Testis (tissue), 3 donors: ENCODE measurements around the gene SYNGR1. TPM values are rescaled to one million over a fixed set of nuclear protein-coding genes. Genes with fewer than 3 reads are reported as not detected.

ENCODE experiments used
- DNase-seq: peaks from one replicate; pipeline ENCODE4 v3.0.0-alpha.2; 2019
- H3K27ac ChIP-seq, 2 donors: fragments of 200-600 bp; sonication (generic); one replicate each; pipeline ENCODE4 v1.5.1; 2019
- H3K27me3 ChIP-seq: fragments of 200-600 bp; sonication (generic); one replicate; pipeline ENCODE4 v1.5.1; 2019
- H3K36me3 ChIP-seq: fragments of 200-600 bp; sonication (generic); one replicate; pipeline ENCODE4 v1.5.1; 2017; ENCODE audit warnings: low read depth; ENCODE audit errors: missing control alignments
- H3K4me1 ChIP-seq: fragments of 200-600 bp; sonication (generic); one replicate; pipeline ENCODE4 v1.5.1; 2019
- H3K4me3 ChIP-seq, 2 donors: fragments of 200-600 bp; sonication (generic); one replicate each; pipeline ENCODE4 v1.5.1; 2017 to 2019
- H3K9me3 ChIP-seq: fragments of 200-600 bp; sonication (generic); one replicate; pipeline ENCODE4 v1.5.1; 2017
- POLR2A ChIP-seq: fragments of 450-650 bp; IDR thresholded peaks from one replicate; pipeline ENCODE4 v1.6.1; 2017; ENCODE audit warnings: antibody characterized with exemption, mild to moderate bottlenecking, moderate library complexity
- WGBS, 2 donors: methylation state at CpG; one replicate each; pipeline ENCODE4 v1.1.5; 2018; 5-methylcytosine and 5-hydroxymethylcytosine counted together
- intact Hi-C: fragments of 100-400 bp; cut with DNase I; formaldehyde crosslinking; loops from one replicate; pipeline ENCODE4 v1.15.1; 2023; ENCODE audit warnings: low total_unique reads
- polyA plus RNA-seq: library from polyadenylated mRNA; stranded (reverse); fragments of 350-450 nt; fragmentation: Illumina TruSeq; extraction: RNeasy Lipid Tissue Mini Kit (QIAGEN cat#74804); gene quantifications from one replicate; pipeline ENCODE4 v1.2.3, GENCODE V29; 2014; ENCODE audit warnings: low read depth, low replicate concordance; ENCODE audit not compliant: insufficient read depth
- total RNA-seq, 2 donors: library from RNA; depleted of rRNA; stranded (reverse); fragments of >200 nt; gene quantifications; one replicate each; pipeline ENCODE4 v1.2.3, GENCODE V29; 2016
- TF ChIP-seq, protein P1 (sequence below), 3 experiments: fragments of 450-650 bp in 2 of 3; fragments of 200-600 bp in 1 of 3; sonication (generic) in 1 of 3; IDR thresholded peaks; one replicate each; pipeline ENCODE4 v1.5.1; 2016 to 2019; ENCODE audit warnings: antibody characterized with exemption in 3 of 3, mild to moderate bottlenecking in 2 of 3, moderate library complexity in 1 of 3

SYNGR1 gene
- total and polyA plus RNA-seq, 3 donors from 2014 or later = 20.4 to 46.8 (median 32.5) TPM

DNA sequence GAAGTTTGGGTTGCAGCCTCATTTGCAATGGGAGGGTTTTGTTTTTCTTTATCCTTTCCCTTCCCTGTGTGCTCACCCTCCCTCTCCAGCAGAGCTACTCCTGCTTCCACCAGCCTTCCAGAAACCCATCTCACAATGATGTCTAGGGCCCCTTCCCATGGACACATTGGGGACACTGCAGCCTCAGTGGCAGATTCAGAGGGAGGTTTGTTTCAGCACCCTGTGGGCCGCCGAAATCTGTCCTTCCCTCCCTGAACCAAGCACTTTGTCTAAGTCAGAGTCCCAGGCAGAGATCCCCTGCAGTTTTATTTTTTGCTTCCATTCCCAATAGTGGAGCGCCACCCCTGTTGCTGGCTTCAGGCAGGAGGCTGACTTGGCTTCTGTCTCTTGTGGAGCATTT lies 8.6 kb upstream of the SYNGR1 start:
- no peak overlapping the region for H3K4me3 ChIP-seq
- no peaks in the 10 kb centered on the region for H3K27me3 ChIP-seq
- TF ChIP-seq POLR2A = no peak
- TF ChIP-seq, protein P1, sequence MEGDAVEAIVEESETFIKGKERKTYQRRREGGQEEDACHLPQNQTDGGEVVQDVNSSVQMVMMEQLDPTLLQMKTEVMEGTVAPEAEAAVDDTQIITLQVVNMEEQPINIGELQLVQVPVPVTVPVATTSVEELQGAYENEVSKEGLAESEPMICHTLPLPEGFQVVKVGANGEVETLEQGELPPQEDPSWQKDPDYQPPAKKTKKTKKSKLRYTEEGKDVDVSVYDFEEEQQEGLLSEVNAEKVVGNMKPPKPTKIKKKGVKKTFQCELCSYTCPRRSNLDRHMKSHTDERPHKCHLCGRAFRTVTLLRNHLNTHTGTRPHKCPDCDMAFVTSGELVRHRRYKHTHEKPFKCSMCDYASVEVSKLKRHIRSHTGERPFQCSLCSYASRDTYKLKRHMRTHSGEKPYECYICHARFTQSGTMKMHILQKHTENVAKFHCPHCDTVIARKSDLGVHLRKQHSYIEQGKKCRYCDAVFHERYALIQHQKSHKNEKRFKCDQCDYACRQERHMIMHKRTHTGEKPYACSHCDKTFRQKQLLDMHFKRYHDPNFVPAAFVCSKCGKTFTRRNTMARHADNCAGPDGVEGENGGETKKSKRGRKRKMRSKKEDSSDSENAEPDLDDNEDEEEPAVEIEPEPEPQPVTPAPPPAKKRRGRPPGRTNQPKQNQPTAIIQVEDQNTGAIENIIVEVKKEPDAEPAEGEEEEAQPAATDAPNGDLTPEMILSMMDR (IDR thresholded peaks at IDR 0.05) = no peak
- no peaks in the 10 kb centered on the region for H3K36me3 ChIP-seq
- no peaks in the 10 kb centered on the region for H3K4me1 ChIP-seq
- no peaks in the 10 kb centered on the region for H3K9me3 ChIP-seq
- intact Hi-C loops = no loop called here
- WGBS, 2 donors = 66 to 81% methylated on average over 3 of the region's 3 CpGs
- H3K27ac ChIP-seq = no peak overlapping the region
- DNase-seq = no peak

DNA sequence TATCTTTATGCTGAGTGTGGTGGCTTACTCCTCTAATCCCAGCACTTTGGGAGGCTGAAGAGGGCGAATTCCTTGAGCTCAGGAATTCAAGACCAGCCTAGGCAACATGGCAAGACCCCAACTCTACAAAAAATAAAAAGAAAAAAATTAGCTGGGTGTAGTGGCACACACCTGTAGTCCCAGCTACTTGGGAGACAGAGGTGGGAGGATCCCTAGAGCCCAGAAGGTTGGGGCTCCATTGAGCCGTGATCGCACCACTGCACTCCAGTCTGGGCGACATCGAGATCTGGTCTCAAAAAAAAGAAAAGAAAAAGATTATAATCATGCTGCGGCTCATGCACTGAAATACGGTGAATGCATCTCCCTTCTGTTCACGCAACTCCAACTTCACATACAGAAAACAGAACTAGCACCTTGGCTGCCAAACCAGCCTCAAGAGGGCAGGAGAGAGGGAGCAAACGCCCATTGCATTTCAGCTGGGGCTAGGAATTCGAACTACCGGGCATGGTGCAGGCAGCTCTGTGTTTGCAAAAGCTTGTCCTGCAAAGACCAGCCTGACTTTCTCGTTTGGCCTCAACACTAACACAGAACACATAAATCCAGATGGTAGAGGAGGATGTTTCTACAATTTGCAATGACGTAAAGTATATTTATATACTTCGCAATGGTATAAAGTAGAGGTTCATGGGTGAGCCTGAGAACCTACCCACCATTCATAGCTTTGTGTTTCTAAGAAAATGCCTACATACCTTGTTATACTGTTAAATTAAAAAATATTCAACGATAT lies 6.3 kb upstream of the SYNGR1 start:
- WGBS, 2 donors = 45% methylated on average over 15 of the region's 15 CpGs
- DNase-seq = peak; percentile 72
- intact Hi-C loops = no loop called here

DNA sequence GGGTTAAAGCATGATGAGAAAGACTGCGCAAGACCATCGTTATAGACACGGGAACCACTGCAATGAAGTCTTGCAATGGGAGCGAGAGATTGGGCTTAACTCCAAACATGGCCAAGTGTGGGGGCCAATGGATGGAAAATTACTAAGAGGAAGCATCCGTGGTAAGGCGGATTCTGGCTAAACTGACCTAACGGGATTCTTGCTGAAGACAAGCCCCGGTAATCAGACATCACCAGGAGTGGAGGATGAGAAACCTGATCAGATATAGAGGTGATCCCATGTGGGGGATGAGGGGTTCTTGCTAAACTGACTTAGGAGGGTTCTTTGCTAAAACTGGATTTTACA lies 5.8 kb upstream of the SYNGR1 start:
- WGBS, 2 donors = 90 to 91% methylated on average over 8 of the region's 8 CpGs
- Histone ChIP-seq H3K9me3 (no peaks in the 10 kb centered on the region), H3K4me1 (peaks cover 4% of the 10 kb centered on the region), H3K36me3 (no peaks in the 10 kb centered on the region), H3K4me3 (no peak overlapping the region), H3K27ac (no peak overlapping the region), H3K27me3 (no peaks in the 10 kb centered on the region)
- intact Hi-C loops = no loop called here
- no peak for DNase-seq
- TF ChIP-seq, protein P1 (IDR thresholded peaks at IDR 0.05) = no peak
- no peak for TF ChIP-seq POLR2A

More for the DNA sequence above, 6.3 kb upstream of the SYNGR1 start:
- H3K36me3 ChIP-seq = no peaks in the 10 kb centered on the region
- TF ChIP-seq, protein P1 (IDR thresholded peaks at IDR 0.05) = peak; percentile 11 to 56 (median 55)
- TF ChIP-seq POLR2A = no peak
- H3K9me3 ChIP-seq = no peaks in the 10 kb centered on the region
- H3K4me3 ChIP-seq = no peak overlapping the region
- H3K27ac ChIP-seq = no peak overlapping the region
- H3K4me1 ChIP-seq = no peaks in the 10 kb centered on the region
- H3K27me3 ChIP-seq = no peaks in the 10 kb centered on the region

DNA sequence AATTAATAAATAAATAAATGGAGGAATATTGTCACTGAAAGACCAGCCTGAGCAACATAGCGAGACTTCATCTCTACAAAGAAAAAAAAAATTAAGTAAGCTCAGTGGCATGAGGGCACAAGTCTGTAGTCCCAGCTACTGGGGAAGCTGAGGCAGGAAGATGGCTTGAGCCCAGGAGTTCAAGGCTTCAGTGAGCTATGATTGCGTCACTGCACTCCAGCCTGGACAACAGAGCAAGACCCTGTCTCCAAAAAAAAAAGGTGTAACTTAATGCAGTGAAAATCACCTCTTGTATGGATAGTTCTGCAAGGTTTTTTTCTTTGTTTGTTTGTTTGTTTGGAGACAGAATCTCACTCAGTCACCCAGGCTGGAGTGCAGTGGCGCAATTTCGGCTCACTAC lies 4.6 kb upstream of the SYNGR1 start:
- DNase-seq = no peak
- Histone ChIP-seq H3K9me3 (no peaks in the 10 kb centered on the region), H3K27me3 (no peaks in the 10 kb centered on the region), H3K4me1 (peaks cover 6% of the 10 kb centered on the region), H3K36me3 (no peaks in the 10 kb centered on the region), H3K4me3 (no peak overlapping the region), H3K27ac (no peak overlapping the region)
- 94% methylated on average over 4 of the region's 4 CpGs for WGBS, 2 donors
- intact Hi-C loops = no loop called here
- TF ChIP-seq, protein P1 (IDR thresholded peaks at IDR 0.05) = no peak
- no peak for TF ChIP-seq POLR2A
